22Rv1 (cell line): Measurements from ENCODE around the gene LIMK1.

Experiments used
- ZFX ChIP-seq: fragments of 450-650 bp; IDR thresholded peaks from 2 replicates; pipeline ENCODE4 v1.6.1; 2017; ENCODE audit warnings: antibody characterized with exemption, borderline replicate concordance
- TF ChIP-seq, protein P1 (sequence below): fragments of 450-650 bp; IDR thresholded peaks from 2 replicates; pipeline ENCODE4 v1.5.1; 2017; ENCODE audit warnings: mild to moderate bottlenecking

DNA sequence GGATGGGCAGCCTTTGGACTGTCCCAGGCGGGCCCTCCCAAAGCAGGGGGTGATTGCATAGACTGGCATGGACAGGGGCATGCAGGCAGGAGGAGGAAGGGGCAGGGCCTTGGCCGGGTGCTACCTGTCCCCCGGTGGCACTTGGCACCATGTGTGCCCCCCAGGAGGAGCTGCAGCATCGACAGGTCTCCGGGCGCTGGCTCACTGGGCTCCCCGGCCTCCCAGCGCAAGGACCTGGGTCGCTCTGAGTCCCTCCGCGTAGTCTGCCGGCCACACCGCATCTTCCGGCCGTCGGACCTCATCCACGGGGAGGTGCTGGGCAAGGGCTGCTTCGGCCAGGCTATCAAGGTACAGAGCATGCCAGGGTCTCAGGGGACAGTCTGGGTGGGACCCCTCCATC lies 23.2 kb downstream of the LIMK1 start:
- TF ChIP-seq, protein P1, sequence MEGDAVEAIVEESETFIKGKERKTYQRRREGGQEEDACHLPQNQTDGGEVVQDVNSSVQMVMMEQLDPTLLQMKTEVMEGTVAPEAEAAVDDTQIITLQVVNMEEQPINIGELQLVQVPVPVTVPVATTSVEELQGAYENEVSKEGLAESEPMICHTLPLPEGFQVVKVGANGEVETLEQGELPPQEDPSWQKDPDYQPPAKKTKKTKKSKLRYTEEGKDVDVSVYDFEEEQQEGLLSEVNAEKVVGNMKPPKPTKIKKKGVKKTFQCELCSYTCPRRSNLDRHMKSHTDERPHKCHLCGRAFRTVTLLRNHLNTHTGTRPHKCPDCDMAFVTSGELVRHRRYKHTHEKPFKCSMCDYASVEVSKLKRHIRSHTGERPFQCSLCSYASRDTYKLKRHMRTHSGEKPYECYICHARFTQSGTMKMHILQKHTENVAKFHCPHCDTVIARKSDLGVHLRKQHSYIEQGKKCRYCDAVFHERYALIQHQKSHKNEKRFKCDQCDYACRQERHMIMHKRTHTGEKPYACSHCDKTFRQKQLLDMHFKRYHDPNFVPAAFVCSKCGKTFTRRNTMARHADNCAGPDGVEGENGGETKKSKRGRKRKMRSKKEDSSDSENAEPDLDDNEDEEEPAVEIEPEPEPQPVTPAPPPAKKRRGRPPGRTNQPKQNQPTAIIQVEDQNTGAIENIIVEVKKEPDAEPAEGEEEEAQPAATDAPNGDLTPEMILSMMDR: no peak
- no peak for TF ChIP-seq ZFX
